ENCODE data around the gene TMEM239. TPM values are rescaled to one million over a fixed set of nuclear protein-coding genes. Genes with fewer than 3 reads are reported as not detected.
A peak's percentile ranks its signal among the peaks of the same experiment; 100 is the strongest.

TMEM239 gene
- total RNA-seq, 4 donors from 2014 or later = not detected

DNA sequence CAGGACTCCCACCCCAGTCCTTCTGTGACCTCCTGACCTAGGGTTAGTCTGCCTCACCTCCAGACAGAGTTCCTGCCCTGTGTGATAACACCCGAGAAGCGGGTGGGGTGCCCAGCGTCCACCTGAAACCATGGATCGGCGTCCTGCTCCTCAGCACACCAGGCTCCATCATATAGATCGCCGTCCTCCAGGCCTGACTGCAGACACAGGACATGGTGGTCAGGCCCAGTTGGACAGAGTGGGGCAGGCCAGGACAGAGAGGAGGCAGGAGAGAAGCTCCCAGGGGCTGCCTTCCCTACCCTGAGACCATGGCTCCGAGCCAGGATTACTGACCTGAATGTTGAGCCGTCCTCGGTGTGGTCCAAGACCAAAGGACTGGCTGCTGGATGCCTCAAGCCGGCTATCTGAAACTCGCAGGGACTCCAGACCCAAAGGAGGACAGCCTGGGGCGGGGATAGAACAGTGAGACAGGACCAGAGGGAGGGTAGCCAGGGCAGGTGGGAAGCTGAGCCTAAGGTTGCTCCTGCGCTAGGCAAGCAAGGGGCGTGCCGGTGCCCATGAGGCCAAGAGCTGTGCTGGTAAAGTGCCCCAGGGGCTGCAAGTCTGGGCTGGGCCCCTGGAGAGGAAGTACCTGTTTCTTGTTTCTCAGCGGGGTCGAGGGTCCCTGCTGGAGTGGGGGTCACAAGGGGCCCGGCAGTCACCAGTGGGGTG, 17.9 kb upstream of the TMEM239 start:
- intact Hi-C loops (cut with DNase I) = no loop called here
- peaks cover 0 to 25% (median 20%) of the 10 kb centered on the region in 4 donors for H3K4me1 ChIP-seq
- H3K4me3 ChIP-seq = no peak overlapping the region
- WGBS = 91% methylated on average over 17 of the region's 19 CpGs
- H3K9me3 ChIP-seq = no peaks in the 10 kb centered on the region
- TF ChIP-seq, protein P1, sequence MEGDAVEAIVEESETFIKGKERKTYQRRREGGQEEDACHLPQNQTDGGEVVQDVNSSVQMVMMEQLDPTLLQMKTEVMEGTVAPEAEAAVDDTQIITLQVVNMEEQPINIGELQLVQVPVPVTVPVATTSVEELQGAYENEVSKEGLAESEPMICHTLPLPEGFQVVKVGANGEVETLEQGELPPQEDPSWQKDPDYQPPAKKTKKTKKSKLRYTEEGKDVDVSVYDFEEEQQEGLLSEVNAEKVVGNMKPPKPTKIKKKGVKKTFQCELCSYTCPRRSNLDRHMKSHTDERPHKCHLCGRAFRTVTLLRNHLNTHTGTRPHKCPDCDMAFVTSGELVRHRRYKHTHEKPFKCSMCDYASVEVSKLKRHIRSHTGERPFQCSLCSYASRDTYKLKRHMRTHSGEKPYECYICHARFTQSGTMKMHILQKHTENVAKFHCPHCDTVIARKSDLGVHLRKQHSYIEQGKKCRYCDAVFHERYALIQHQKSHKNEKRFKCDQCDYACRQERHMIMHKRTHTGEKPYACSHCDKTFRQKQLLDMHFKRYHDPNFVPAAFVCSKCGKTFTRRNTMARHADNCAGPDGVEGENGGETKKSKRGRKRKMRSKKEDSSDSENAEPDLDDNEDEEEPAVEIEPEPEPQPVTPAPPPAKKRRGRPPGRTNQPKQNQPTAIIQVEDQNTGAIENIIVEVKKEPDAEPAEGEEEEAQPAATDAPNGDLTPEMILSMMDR (IDR thresholded peaks at IDR 0.05) = no peak
- TF ChIP-seq POLR2AphosphoS5 (IDR thresholded peaks at IDR 0.05) = no peak
- TF ChIP-seq EP300 (IDR thresholded peaks at IDR 0.05) = no peak
- no peak for TF ChIP-seq POLR2A (IDR thresholded peaks at IDR 0.05; ENCODE audit: low read depth)
- H3K36me3 ChIP-seq = no peaks in the 10 kb centered on the region
- no peak for DNase-seq (ENCODE audit: extremely low spot score)
- peaks cover 0 to 93% (median 20%) of the 10 kb centered on the region in 4 donors for H3K27me3 ChIP-seq
- H3K27ac ChIP-seq (replicated peaks in 1 of 4) = no peak overlapping the region

DNA sequence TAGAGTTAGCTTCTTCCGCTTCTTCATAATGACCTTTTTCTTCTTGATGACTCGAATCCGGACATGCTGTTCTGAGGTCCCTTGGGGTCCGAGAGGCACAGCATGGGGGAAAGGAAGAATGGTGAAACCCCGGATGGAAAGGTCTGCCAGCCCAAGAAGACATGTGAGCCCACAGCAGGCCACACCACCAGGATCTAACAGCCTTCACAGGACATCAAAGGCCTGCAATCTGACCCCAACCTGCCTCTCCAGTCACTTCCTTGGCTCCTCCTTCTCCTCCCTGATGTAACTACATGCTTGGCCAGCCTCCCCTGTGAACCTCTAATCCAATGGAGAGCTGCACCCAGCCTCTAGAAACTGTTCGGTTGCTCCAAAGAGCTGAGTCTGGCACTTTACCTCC, 17.4 kb upstream of the TMEM239 start:
- no peak overlapping the region for H3K27ac ChIP-seq (replicated peaks in 1 of 4)
- H3K36me3 ChIP-seq = no peaks in the 10 kb centered on the region
- 82% methylated on average over 6 of the region's 6 CpGs for WGBS
- intact Hi-C loops (cut with DNase I) = no loop called here
- peaks cover 0 to 25% (median 20%) of the 10 kb centered on the region in 4 donors for H3K4me1 ChIP-seq
- no peaks in the 10 kb centered on the region for H3K9me3 ChIP-seq
- no peak overlapping the region for H3K4me3 ChIP-seq
- H3K27me3 ChIP-seq = peaks cover 0 to 98% (median 20%) of the 10 kb centered on the region in 4 donors
- DNase-seq (ENCODE audit: extremely low spot score) = no peak
- TF ChIP-seq POLR2A (IDR thresholded peaks at IDR 0.05; ENCODE audit: low read depth) = no peak
- no peak for TF ChIP-seq POLR2AphosphoS5 (IDR thresholded peaks at IDR 0.05)
- TF ChIP-seq, protein P1 (IDR thresholded peaks at IDR 0.05) = no peak
- TF ChIP-seq EP300 (IDR thresholded peaks at IDR 0.05) = no peak

DNA sequence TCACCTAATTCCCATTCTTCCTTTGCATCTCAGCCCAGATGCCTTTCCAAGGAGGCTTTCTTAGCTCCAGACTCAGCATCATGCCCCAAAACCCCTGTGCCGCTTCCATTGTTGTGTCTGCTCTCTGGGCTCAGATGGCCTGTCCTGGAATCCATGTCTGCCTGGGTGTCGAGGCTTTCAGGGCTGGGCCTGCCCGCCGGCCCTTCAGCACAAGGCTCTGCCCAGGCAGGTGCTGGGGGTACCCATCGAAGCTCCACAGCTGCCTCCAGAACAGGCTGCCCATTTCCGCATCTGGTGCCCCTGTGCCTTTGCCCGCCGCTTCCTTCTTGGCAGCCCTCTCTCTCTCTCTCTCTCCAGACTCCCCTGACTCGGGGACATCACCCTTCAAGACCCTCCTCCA, 16.9 kb upstream of the TMEM239 start:
- peaks cover 0 to 98% (median 18%) of the 10 kb centered on the region in 4 donors for H3K27me3 ChIP-seq
- DNase-seq (ENCODE audit: extremely low spot score) = no peak
- H3K9me3 ChIP-seq = no peaks in the 10 kb centered on the region
- H3K36me3 ChIP-seq = no peaks in the 10 kb centered on the region
- intact Hi-C loops (cut with DNase I) = no loop called here
- TF ChIP-seq POLR2A (IDR thresholded peaks at IDR 0.05; ENCODE audit: low read depth) (no peak), POLR2AphosphoS5 (IDR thresholded peaks at IDR 0.05) (no peak), EP300 (IDR thresholded peaks at IDR 0.05) (no peak)
- TF ChIP-seq, protein P1 (IDR thresholded peaks at IDR 0.05) = no peak
- H3K4me1 ChIP-seq = peaks cover 0 to 25% (median 20%) of the 10 kb centered on the region in 4 donors
- H3K4me3 ChIP-seq = peak overlapping the region; percentile 22 to 34 (median 30)
- H3K27ac ChIP-seq (replicated peaks in 1 of 4) = no peak overlapping the region
- WGBS = 50% methylated on average over 9 of the region's 9 CpGs

DNA sequence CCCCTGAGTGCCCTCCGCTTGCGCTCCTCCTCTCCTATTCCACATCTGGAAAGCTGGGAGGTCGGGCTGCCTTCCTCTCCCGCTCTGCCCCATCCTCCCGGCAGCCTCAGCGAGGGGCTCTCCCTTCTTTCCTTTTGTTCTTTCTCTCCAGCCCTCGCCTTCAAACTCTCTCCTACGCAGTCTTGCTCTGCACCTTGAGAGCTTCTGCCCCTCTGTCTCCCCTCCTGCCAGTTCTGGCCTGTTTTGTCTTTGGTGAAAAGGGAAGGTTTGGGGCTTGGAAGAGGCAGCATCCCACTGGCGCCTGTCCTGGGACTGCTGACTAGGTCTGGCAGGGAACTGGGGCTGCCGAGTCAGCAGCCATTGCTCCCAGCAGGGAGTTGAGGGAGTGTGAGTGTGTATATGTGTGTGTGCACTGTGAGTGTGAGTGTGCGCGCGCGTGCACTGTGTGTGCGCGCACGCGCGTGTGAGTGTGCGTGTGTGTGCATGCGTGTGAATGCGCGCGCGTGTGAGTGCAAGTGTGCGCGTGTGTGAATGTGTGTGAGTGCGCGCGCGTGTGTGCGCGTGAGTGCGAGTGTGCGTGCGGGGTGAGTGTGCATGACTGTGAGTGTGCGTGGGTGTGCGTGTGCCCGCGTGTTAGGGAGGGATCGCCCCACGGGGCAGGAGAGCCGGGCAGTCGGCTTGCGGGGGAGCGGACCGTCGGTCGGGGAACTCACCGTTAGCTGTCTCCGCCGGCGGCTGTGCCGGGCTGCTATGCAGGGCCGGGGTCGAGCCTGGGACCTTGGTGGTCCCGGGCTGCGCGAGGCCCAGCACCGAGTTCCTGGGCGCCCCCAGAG, 16.3 kb upstream of the TMEM239 start:
- 2% methylated on average over 45 of the region's 61 CpGs for WGBS
- intact Hi-C loops (cut with DNase I) = no loop called here
- Histone ChIP-seq H3K4me1 (peaks cover 0 to 27% (median 23%) of the 10 kb centered on the region in 4 donors), H3K27me3 (peaks cover 0 to 98% (median 18%) of the 10 kb centered on the region in 4 donors), H3K36me3 (no peaks in the 10 kb centered on the region), H3K27ac (replicated peaks in 1 of 4) (no peak overlapping the region), H3K4me3 (peak overlapping the region; percentile 22 to 34 (median 30)), H3K9me3 (no peaks in the 10 kb centered on the region)
- TF ChIP-seq, protein P1 (IDR thresholded peaks at IDR 0.05) = no peak
- TF ChIP-seq POLR2A (IDR thresholded peaks at IDR 0.05; ENCODE audit: low read depth) (no peak), POLR2AphosphoS5 (IDR thresholded peaks at IDR 0.05) (no peak), EP300 (IDR thresholded peaks at IDR 0.05) (no peak)
- DNase-seq (ENCODE audit: extremely low spot score) = no peak

Measured in esophagus muscularis mucosa (tissue), 4 donors.